ENCODE data around the gene GPR15. TPM values are rescaled to one million over a fixed set of nuclear protein-coding genes. Genes with fewer than 3 reads are reported as not detected.

Gene GPR15
- total and polyA plus RNA-seq, 10 of the 15 experiments (the other 5 are each of a cell fraction or from before 2014, with no cell fraction given): 70.7 to 150 (median 115) TPM

- peak; percentile 98 for TF ChIP-seq SMAD5 (IDR thresholded peaks at IDR 0.05; ENCODE audit: low read depth)
- peak; percentile 81 for TF ChIP-seq POLR2A (IDR thresholded peaks at IDR 0.05; ENCODE audit: low read depth, low read length)
- TF ChIP-seq HDAC2 (IDR thresholded peaks at IDR 0.05): no peak
- no peak for TF ChIP-seq ZZZ3 (IDR thresholded peaks at IDR 0.05; ENCODE audit: control insufficient read depth, insufficient read length, low read depth)
- no peak for TF ChIP-seq NFYB (IDR thresholded peaks at IDR 0.05; ENCODE audit: insufficient read depth, low read depth, low read length)
- TF ChIP-seq NR2F1 (conservative IDR thresholded peaks at IDR 0.05): peak; percentile 96
- no peak for TF ChIP-seq SREBF2 (IDR thresholded peaks at IDR 0.05; ENCODE audit: low read length)
- TF ChIP-seq SPI1 (IDR thresholded peaks at IDR 0.05; ENCODE audit: borderline replicate concordance, insufficient read depth, low read depth, low read length): no peak
- TF ChIP-seq NKRF (conservative IDR thresholded peaks at IDR 0.05): no peak
- TF ChIP-seq CEBPZ (IDR thresholded peaks at IDR 0.05; ENCODE audit: low read depth, low read length): no peak
- peak; percentile 93 for TF ChIP-seq CREM (IDR thresholded peaks at IDR 0.05; ENCODE audit: low read depth)
- TF ChIP-seq SMARCA5 (IDR thresholded peaks at IDR 0.05): no peak
- peak; percentile 99 for TF ChIP-seq PML (IDR thresholded peaks at IDR 0.05; ENCODE audit: low read length)
- TF ChIP-seq ZBED1 (IDR thresholded peaks at IDR 0.05; ENCODE audit: borderline replicate concordance): peak; percentile 98
- no peak for TF ChIP-seq USF2 (IDR thresholded peaks at IDR 0.05; ENCODE audit: borderline replicate concordance, low read depth, low read length)
- no peak for TF ChIP-seq BCLAF1 (IDR thresholded peaks at IDR 0.05)
- TF ChIP-seq RFX5 (IDR thresholded peaks at IDR 0.05; ENCODE audit: low read depth, low read length): no peak
- no peak for TF ChIP-seq STAT1 (conservative IDR thresholded peaks at IDR 0.05)
These were observed 4.8 kb downstream of the GPR15 start (continued) for GRCh38 chr3:98536456-98537017.

Measured in GM12878 (cell line).